ENCODE results near the gene CSTA. TPM values are rescaled to one million over a fixed set of nuclear protein-coding genes. Genes with fewer than 3 reads are reported as not detected.

Gene CSTA
- total RNA-seq, 1 donor from 2014 or later: not detected

DNA sequence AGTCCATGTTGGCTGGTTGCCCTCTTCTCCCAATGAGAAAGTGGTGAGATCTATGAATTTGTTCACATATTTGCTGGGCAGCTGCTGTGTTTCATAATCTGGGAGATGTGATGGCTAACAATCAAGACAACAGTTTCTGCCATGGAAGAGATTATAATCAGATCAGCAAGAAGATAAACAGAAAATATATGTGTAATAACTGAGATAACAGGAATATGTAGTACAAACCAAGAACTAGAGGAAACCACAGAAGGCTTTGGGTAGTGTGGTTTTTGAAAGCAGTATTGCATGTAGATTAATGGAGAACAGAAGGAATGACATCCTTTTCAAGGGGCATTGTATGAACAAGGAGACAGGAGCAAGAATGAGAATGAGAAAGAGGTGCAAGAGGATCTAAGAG is 12.2 kb upstream of the CSTA start:
- H3K9me3 Mint-ChIP-seq (ENCODE audit: unreplicated experiment): no peaks in the 10 kb centered on the region

DNA sequence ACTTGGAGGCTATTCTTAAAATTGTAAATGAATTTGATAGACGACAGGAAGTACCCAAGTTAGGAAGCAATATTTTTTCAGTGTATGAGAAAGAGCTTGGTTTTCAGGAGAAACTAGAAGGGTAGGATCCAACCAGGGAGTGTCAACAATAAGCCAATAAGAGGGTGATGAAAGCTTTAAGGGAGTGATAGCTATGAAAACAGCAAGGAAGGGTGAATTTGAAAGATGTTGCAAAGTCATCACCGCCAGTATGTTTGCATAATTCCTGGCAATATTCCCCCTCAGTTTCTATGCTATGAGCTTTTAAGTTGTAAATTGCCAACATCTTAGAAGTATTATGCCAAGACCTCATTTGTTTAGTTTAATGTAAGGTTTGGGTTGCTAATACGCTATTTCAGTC is 11.8 kb upstream of the CSTA start:
- TF ChIP-seq CTCF (IDR thresholded peaks at IDR 0.05): no peak
- Mint-ChIP-seq H3K36me3 (ENCODE audit: unreplicated experiment) (no peaks in the 10 kb centered on the region), H3K9me3 (ENCODE audit: unreplicated experiment) (no peaks in the 10 kb centered on the region), H3K27ac (ENCODE audit: unreplicated experiment) (no peak overlapping the region), H3K27me3 (ENCODE audit: unreplicated experiment) (peaks cover 7% of the 10 kb centered on the region), H3K4me3 (ENCODE audit: unreplicated experiment) (no peak overlapping the region), H3K4me1 (ENCODE audit: unreplicated experiment) (no peaks in the 10 kb centered on the region)
- DNase-seq (ENCODE audit: extremely low spot score, unreplicated experiment): no peak

More for the DNA sequence above, 12.2 kb upstream of the CSTA start:
- no peak overlapping the region for H3K27ac Mint-ChIP-seq (ENCODE audit: unreplicated experiment)
- no peak overlapping the region for H3K4me3 Mint-ChIP-seq (ENCODE audit: unreplicated experiment)
- no peaks in the 10 kb centered on the region for H3K4me1 Mint-ChIP-seq (ENCODE audit: unreplicated experiment)
- no peak for DNase-seq (ENCODE audit: extremely low spot score, unreplicated experiment)
- H3K27me3 Mint-ChIP-seq (ENCODE audit: unreplicated experiment): peaks cover 7% of the 10 kb centered on the region
- no peak for TF ChIP-seq CTCF (IDR thresholded peaks at IDR 0.05)
- H3K36me3 Mint-ChIP-seq (ENCODE audit: unreplicated experiment): no peaks in the 10 kb centered on the region

DNA sequence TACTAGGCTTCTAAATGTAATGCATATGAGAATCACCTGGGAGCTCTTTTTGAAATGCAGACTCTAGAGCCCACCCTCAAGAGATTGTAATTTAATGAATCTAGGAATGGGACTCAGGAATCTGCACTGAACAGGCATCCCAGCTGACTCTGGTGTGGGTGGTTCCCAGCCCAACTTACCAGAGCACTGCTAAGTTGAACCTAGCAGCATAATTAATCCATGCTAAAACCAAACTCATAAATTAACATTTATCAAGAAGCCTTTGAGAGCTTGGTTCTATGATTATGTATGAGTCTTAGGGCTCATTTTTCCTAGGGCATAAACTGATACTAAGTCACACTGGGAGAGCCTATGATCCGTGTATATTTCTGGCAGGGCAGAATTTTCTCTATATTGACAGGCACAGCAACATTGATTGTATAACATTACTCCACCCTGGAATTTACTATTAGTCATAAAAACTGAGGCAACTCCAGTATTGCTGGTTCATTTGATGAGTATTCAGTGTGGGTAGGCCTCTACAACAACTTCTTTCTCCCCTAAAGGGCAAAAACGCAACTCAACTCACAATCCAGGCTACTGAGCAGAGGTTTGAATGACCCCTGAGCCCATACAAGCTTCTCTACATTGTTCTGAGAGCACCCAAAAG is 10.7 kb upstream of the CSTA start:
- DNase-seq (ENCODE audit: extremely low spot score, unreplicated experiment): no peak
- Mint-ChIP-seq H3K4me1 (ENCODE audit: unreplicated experiment) (no peaks in the 10 kb centered on the region), H3K36me3 (ENCODE audit: unreplicated experiment) (no peaks in the 10 kb centered on the region), H3K9me3 (ENCODE audit: unreplicated experiment) (no peaks in the 10 kb centered on the region), H3K27ac (ENCODE audit: unreplicated experiment) (no peak overlapping the region), H3K27me3 (ENCODE audit: unreplicated experiment) (peaks cover 7% of the 10 kb centered on the region), H3K4me3 (ENCODE audit: unreplicated experiment) (no peak overlapping the region)
- no peak for TF ChIP-seq CTCF (IDR thresholded peaks at IDR 0.05)

DNA sequence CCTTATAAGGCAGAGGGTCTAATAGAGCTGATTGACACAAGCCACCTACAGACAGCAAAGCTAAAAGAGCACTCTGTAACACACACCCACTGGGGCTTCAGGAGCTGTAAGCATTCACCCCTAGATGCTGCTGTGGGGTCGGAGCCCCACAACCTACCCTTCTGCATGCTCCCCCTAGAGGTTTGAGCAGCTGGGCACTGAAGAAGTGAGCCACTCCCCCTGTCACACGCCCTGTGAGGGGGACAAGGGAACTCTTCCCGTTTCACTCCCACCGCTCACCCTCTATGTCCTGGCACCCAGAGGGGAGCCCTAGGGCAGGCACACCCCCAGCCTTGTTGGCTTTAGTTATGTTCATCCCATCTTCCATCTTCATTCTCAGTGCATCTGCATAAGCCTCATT is 9.4 kb upstream of the CSTA start:
- no peak for DNase-seq (ENCODE audit: extremely low spot score, unreplicated experiment)
- peaks cover 3% of the 10 kb centered on the region for H3K9me3 Mint-ChIP-seq (ENCODE audit: unreplicated experiment)
- no peak for TF ChIP-seq CTCF (IDR thresholded peaks at IDR 0.05)
- no peaks in the 10 kb centered on the region for H3K36me3 Mint-ChIP-seq (ENCODE audit: unreplicated experiment)
- no peak overlapping the region for H3K4me3 Mint-ChIP-seq (ENCODE audit: unreplicated experiment)
- no peak overlapping the region for H3K27ac Mint-ChIP-seq (ENCODE audit: unreplicated experiment)
- H3K27me3 Mint-ChIP-seq (ENCODE audit: unreplicated experiment): peaks cover 8% of the 10 kb centered on the region
- no peaks in the 10 kb centered on the region for H3K4me1 Mint-ChIP-seq (ENCODE audit: unreplicated experiment)

GRCh38 chr3:122316368-122316767 is 8.7 kb upstream of the CSTA start:
- no peak overlapping the region for H3K27ac Mint-ChIP-seq (ENCODE audit: unreplicated experiment)
- no peaks in the 10 kb centered on the region for H3K36me3 Mint-ChIP-seq (ENCODE audit: unreplicated experiment)
- H3K4me3 Mint-ChIP-seq (ENCODE audit: unreplicated experiment): no peak overlapping the region
- H3K27me3 Mint-ChIP-seq (ENCODE audit: unreplicated experiment): peaks cover 8% of the 10 kb centered on the region
- no peak for TF ChIP-seq CTCF (IDR thresholded peaks at IDR 0.05)
- H3K4me1 Mint-ChIP-seq (ENCODE audit: unreplicated experiment): no peaks in the 10 kb centered on the region
- DNase-seq (ENCODE audit: extremely low spot score, unreplicated experiment): no peak
- peaks cover 3% of the 10 kb centered on the region for H3K9me3 Mint-ChIP-seq (ENCODE audit: unreplicated experiment)

All from osteocyte (in vitro differentiated cells).